ENCODE measurements around the gene VAV2.

The VAV2 gene

DNA sequence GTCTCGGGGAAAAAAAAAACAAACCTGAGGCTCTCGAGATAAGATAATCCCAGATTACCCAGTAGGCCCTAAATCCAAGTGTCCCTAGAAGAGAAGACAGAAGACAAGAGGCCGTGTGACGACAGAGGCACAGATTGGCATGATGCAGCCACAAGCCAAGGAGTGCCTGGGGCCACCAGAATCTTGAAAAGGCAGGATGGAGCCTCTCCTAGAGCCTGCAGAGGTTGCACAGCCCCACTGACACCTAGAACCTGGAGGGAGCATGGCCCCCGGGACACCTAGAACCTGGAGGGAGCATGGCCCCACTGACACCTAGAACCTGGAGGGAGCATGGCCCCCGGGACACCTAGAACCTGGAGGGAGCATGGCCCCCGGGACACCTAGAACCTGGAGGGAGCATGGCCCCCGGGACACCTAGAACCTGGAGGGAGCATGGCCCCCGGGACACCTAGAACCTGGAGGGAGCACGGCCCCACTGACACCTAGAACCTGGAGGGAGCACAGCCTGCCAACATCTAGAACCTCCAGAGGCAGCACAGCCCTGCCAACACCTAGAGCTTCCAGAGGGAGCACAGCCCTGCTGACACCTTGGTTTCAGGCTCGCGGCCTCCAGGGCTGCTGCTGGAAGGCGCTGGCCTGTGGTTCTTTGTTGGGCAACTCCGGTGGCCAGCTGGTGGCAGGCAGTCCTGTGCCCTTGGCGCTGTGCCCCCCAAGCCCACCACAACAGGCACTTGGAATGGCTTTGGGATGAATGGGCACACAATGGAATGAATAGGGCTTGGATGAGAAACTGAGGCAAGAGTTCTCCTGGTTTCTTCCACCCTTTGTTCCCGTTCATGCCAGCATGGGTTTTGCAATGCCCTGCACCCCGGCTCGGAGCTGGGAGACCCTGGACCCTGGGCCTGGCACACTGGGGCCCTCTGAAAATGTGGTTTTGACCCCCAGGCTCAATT, 39.2 kb downstream of the VAV2 start:
- DNase-seq (ENCODE audit: low read depth in 2 of 2), result no peak

DNA sequence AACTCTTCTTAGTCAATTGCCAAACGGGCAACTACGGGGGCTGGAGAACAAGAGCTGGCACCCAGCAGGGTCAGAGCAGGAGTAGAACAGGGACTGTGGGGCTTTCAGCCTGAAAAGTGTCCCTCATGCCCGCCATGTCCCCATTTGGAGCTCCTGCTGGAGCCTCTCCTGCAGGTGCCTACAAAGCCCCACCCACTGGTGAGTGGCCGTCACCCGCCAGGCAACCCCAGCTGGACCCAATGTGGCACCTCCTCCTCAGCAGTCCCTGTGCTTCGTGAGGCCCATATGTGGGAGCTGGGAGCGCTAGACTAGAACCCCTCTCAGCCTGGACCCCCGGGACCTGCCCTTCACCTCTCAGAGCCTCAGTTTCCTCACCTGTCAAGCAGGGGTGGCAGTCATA, 40.9 kb downstream of the VAV2 start:
- no peak for DNase-seq (ENCODE audit: low read depth in 2 of 2)

- DNase-seq (ENCODE audit: low read depth in 2 of 2), result no peak
These were observed 41.5 kb downstream of the VAV2 start for GRCh38 chr9:133950629-133951111.

- no peak for DNase-seq (ENCODE audit: low read depth in 2 of 2)
These were observed 41.9 kb downstream of the VAV2 start for GRCh38 chr9:133950192-133950591.

DNA sequence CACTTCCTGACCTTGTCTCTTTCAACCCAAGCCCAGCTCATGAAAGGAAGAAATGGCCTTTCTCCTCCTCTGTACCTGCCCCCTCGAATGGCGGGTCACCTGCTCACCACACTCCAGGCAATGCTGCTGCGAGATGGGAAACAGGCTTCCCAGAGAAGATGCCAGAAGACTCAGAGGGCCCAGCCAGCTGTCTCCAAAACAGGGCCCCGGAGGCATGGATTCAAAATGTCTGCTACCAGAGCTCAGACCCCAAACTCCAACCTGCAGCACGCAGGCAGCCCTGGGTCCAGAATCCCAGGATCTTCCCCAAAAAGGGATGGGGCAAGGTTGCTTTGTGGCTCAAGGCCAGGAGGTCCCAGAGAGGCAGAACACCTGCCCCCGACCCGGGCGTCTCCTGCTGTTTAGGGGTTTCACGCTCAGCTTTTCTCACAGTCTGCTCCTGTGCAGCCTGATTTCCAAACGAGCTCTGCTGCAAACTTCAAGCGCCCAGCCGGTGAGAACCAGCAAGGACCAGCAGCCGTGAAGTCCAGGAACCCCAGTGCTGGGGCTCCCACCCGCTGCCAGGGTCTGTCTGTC, 42.5 kb downstream of the VAV2 start:
- DNase-seq (ENCODE audit: low read depth in 2 of 2), result no peak

DNA sequence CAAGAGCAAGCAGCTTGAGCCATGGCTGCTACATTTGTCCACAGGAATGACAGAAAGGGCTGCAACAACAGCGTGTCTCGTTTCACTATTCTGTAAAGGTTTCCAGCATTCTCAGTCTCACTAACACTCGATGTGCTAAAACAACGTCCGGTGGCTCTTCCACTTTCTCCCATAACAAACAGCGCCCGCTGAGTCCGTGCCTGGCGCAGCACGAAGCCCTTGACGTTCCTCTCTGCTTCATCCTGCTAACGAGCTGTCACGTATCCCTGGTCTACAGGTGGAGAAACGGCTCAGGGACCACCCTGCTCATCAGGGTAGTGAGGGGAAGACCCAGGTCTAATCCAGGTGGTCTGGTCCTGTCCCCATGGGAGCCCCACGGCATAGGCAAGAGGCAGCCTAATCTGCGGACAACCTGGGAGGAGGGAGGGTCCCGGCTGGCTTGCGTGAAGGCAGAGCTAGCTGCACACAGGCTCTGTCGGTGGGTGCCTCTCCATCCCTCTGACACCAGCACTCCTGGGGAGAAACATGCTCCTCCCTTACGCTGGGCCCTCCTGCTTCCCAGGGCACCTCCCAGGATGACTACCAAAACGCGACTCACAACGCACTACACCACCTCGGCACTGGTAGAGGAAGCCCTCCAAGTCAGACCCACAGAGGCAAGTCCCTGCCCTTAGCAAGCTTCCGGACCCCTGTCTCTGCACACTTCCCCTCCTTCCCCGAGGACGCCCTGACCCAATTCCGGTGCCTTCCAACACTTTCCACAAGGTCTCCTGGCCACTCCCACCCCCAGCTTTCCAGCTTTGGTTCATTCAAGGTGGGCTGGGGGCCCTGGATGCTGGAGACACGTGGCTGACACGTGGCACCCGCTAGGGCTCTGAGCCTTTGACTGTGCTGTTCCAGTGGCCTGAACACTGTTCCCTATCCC, 43.3 kb downstream of the VAV2 start:
- no peak for DNase-seq (ENCODE audit: low read depth in 2 of 2)

DNA sequence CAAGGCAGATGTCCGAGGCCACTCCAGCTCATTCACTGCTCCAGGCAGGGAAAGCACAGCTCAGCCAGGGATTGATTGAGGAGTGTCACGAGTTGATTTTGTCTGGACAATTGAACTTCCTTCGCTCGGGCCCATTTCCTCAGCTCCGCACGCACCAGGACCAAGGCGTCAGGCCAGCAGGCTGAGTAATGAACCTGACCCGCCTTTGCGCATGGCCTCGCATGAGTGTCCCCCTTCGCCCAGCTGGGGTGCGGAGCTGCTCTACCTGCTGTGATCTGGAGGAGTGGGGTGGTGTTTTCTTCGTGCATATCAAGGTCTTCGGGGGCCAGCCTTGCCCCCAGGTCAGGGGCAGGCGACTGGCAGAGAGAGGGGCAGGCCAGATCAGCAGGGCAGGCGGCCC, 44.0 kb downstream of the VAV2 start:
- no peak for DNase-seq (ENCODE audit: low read depth in 2 of 2)

DNA sequence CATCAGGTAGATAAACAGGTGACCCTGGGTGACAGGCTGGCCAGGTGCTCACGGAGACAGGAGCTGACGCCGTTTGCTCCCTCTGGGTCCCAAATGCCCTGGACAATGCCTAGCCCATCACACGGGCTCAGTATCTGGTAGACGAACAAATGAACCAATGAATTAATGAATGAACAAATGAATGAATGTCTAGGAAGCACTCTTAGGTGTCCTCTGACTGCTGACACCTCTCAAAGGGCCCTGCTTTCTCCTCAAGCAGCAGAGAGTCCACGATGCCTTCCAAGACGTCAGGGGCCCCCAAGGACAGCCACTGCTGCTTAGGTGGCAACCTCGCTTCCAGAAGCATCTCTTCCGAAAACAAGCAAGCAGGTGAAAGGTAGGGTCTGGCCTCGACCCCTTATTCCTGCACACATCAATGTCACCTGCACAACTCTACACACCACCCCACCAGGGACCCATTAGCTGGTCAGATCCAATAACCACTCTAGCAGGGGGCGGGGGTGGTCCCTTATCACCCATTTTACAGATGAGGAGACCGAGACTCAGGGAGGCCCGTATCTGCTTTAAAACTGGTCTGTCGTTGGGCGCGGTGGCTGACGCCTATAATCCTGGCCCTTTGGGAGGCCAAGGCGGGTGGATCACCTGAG, 45.2 kb downstream of the VAV2 start:
- no peak for DNase-seq (ENCODE audit: low read depth in 2 of 2)

DNA sequence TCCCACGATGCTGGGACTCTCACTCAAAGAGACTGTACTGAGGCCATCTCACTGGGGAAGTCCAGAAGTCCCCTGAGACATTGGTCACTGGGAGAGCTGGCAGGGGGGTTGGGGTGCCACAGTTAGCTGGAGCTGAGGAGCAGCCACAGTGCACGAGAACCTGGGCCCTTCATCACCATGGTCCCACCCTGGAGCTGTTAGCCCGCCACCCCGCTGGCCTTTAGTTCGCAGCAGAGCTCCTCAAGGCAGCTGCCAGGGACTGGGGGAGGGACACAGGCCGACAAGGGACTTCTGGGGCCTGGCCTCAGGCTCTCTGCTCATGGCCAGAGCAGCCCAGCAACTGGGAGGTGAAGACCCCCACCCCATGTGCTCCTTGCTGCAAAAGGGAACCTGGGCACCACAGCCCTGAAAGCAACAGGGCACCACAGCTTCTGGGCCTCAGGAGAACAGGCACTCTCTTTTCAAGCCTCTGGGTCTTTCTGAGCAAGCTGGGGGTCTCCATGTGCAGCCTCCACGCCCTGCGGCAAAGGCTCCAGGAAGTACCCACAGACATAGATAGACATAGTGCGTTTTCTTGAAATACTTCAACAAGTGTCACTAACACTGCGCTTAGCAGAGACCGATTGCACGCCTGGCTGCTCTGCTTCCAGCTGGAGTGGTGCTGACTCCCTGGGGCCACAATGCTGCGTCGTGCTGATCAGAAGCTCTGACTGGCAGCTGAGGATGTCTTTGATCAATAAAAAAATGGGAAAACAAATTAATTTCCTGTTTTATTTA, 46.0 kb downstream of the VAV2 start:
- DNase-seq (ENCODE audit: low read depth in 2 of 2), result no peak

- no peak for DNase-seq (ENCODE audit: low read depth in 2 of 2)
These were observed 46.7 kb downstream of the VAV2 start for GRCh38 chr9:133945314-133945975.

- no peak for DNase-seq (ENCODE audit: low read depth in 2 of 2)
These were observed 47.4 kb downstream of the VAV2 start for GRCh38 chr9:133944746-133945135.

GRCh38 chr9:133943781-133944745, 48.1 kb downstream of the VAV2 start:
- DNase-seq (ENCODE audit: low read depth in 2 of 2), result no peak

GRCh38 chr9:133943036-133943780, 48.9 kb downstream of the VAV2 start:
- DNase-seq (ENCODE audit: low read depth in 2 of 2), result no peak

DNA sequence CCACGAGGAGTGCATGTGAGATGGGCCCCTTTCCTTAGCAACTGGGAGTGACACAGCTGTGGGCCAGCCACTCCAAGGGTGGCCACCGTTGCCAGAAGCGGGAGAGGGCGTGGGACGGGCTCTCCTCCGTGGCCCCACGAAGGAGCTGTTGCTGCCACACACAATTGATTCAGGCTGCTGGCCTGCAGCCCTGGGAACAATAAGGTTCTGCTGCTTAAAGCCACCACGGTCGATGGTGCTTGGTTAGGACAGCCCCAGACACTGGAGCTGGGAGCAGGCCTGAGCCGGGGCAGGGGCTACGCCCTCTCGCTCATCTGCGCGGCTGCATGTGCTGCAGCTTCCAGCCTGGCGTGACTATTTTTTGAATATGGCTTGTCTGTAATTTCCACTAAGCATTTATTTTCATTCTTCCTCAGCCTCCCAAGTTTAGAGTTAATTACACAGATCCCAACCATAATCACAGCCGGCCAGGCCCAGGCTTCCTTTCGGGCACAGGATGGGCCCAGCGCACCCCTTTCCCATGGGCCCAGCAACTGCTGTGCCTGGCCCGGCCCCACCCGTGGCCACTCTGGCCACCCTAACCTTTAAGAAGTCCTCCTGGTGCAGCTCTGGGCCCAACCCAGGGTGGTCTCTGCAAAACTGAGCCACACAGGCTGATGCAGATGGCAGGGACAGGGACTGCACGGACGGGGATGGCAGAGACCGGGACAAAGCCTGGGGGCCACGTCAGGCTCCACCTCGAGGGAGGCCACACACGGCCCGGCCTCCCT, 49.7 kb downstream of the VAV2 start:
- DNase-seq (ENCODE audit: low read depth in 2 of 2), result no peak

DNA sequence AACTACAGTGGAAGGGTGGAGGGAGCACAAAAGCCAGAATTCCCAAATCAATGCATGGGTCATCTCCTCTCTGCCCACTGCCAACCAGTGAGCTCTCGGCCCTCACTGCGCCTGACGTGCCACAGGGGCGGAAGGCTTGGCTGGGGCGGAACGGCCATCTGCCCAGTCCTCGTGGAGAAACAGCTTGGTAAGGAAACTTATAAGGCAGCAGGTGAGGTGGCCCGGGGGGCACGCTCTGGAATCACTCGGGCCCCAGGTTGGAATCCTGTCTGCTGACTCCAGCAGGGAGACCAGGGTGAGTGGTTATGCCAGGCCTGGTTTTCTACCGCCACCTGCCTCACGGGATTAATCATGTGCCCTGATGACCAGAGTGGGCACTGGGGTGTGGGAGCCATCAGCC, 52.3 kb downstream of the VAV2 start:
- no peak for DNase-seq (ENCODE audit: low read depth in 2 of 2)

- DNase-seq (ENCODE audit: low read depth in 2 of 2), result no peak
These were observed 52.8 kb downstream of the VAV2 start for GRCh38 chr9:133939171-133939785.

GRCh38 chr9:133938753-133939152, 53.4 kb downstream of the VAV2 start:
- DNase-seq (ENCODE audit: low read depth in 2 of 2), result no peak

Data from stimulated activated CD4-positive, alpha-beta T cell treated with anti-CD3 and anti-CD28 coated beads, Interleukin-1b, Interleukin-23, amount 100 ng/mL, for 1 hour (primary cell).